ENCODE results near the gene TEAD1. TPM values are rescaled to one million over a fixed set of nuclear protein-coding genes. Genes with fewer than 3 reads are reported as not detected.

The TEAD1 gene
- total and polyA plus RNA-seq, 9 of the 15 experiments (the other 6 are each of a cell fraction or from before 2014, with no cell fraction given) = 1.7 to 17.7 (median 10.8) TPM

GRCh38 chr11:12746593-12747097 lies 72.4 kb downstream of the TEAD1 start (continued):
- TF ChIP-seq ZNF347 (CRISPR knock-in tag; IDR thresholded peaks at IDR 0.05; ENCODE audit: low read depth) (no peak), SPI1 (IDR thresholded peaks at IDR 0.05; ENCODE audit: borderline replicate concordance, low read depth, low read length) (peak; percentile 91), TRIM28 (IDR thresholded peaks at IDR 0.05) (no peak), TAF1 (IDR thresholded peaks at IDR 0.05; ENCODE audit: control insufficient read depth, extremely low read depth, insufficient read depth, low read length, severe bottlenecking) (no peak), MNT (conservative IDR thresholded peaks at IDR 0.05) (0 out of 4 replicates have a peak, but pooled peaks have one; percentile 20 to 34), NCOA6 (IDR thresholded peaks at IDR 0.05) (no peak), NFYB (IDR thresholded peaks at IDR 0.05; ENCODE audit: extremely low read depth, insufficient read length) (no peak), TAL1 (IDR thresholded peaks at IDR 0.05) (no peak), NBN (IDR thresholded peaks at IDR 0.05; ENCODE audit: low read depth) (peak; percentile 2; the same call in 1 of the 2 replicates), BDP1 (IDR thresholded peaks at IDR 0.05; ENCODE audit: insufficient read depth, insufficient read length) (no peak), SP2 (IDR thresholded peaks at IDR 0.05; ENCODE audit: extremely low read depth, low read depth, low read length, poor library complexity, severe bottlenecking) (no peak), FOXK1 (CRISPR knock-in tag; IDR thresholded peaks at IDR 0.05; ENCODE audit: borderline replicate concordance) (no peak), NFXL1 (CRISPR knock-in tag; IDR thresholded peaks at IDR 0.05) (no peak), ZNF143 (CRISPR knock-in tag; IDR thresholded peaks at IDR 0.05) (no peak), TEAD2 (tag; IDR thresholded peaks at IDR 0.05) (no peak), ZNF778 (CRISPR knock-in tag; IDR thresholded peaks at IDR 0.05) (no peak), BMI1 (IDR thresholded peaks at IDR 0.05; ENCODE audit: low read length) (no peak), JUND (IDR thresholded peaks at IDR 0.05; ENCODE audit: borderline replicate concordance, low read depth, low read length) (peak; percentile 46), JUND (tag; IDR thresholded peaks at IDR 0.05; ENCODE audit: borderline replicate concordance, low read depth, low read length) (peak; percentile 47; the same call in 1 of the 3 replicates), ATF1 (CRISPR knock-in tag; IDR thresholded peaks at IDR 0.05) (no peak), ATF1 (tag; IDR thresholded peaks at IDR 0.05) (no peak), MAX (CRISPR knock-in tag; IDR thresholded peaks at IDR 0.05) (peak; percentile 95), NCOA2 (IDR thresholded peaks at IDR 0.05; ENCODE audit: partially characterized antibody in 2 of 2) (no peak), PRMT5 (CRISPR knock-in tag; IDR thresholded peaks at IDR 0.05) (no peak), TBL1XR1 (IDR thresholded peaks at IDR 0.05; ENCODE audit: low read length in 2 of 2) (no peak), XRCC5 (IDR thresholded peaks at IDR 0.05; ENCODE audit: low read depth, low read length) (no peak), E4F1 (CRISPR knock-in tag; IDR thresholded peaks at IDR 0.05; ENCODE audit: borderline replicate concordance) (no peak)
